ENCODE data around the gene HOXD11.

Gene HOXD11

DNA sequence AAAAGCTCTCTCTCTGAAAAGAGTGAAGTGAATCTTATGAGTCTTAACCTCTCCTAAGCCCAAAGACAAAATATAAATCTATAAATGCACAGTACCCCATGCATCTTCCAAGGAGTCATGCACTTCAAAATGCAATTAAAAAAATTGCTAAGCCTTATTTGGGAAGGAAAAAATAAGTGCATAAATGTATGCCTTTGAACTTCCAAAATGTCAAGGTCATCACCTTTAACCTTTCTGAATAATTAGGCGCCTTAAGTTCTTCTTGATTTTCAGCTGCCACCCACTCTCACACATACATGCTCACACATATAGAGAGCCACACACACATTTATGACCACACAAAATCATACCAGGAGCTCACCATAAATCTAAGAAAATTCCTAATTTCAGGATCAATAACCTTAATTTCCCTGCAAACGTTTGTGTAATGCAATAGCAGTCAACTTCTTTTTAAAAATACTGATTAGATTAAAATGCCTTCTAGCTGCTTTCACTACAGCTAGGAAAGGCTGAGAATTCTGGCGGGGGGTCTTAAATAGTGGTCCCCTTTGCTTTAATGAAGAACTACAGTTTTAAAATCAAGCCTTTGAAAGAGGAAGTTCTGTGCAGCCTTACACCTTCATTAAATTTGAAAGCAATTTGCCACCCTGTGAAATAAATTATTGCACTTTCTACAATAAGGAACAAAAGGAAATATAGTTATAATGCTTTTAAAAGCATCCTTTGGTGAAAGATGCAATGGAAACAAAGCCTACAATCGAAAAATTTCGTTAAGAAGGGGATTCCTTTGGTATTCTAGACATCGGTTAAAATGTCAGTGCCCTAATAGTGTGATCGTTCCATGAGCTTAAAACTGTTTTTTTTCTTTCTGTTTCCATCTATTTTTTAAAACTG is 3.6 kb downstream of the HOXD11 start:
- Histone ChIP-seq H3K4me1 (no peaks in the 10 kb centered on the region), H3K27me3 (ENCODE audit: low read depth) (0 out of 2 replicates have a peak, but pooled peaks cover 2% of the 10 kb centered on the region), H3K9me3 (no peaks in the 10 kb centered on the region), H3K36me3 (replicated peaks) (no peaks in the 10 kb centered on the region), H3K4me3 (no peak overlapping the region)
- no peak for DNase-seq (ENCODE audit: low spot score in 2 of 2)
- in situ Hi-C loops (cut with MboI; ENCODE audit: low sequenced_read_pairs), result no loop called here

DNA sequence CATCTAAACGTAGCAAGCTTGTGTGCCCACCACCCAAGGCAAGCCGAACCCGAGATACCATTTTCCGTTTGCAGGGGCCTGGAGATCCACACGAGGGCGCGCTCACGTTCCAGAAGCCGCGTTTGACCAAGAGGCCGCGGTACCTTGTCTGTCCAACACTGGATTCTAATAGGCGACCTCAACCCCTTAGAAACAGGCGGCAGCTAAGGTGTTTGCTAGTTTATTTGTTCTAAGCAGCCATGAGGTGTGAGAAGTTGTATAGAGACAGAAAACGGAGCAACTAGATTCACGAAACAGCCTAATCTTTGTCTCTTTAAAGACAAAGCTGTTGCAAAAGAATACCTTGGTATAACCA is 4.2 kb downstream of the HOXD11 start:
- Histone ChIP-seq H3K27me3 (ENCODE audit: low read depth) (0 out of 2 replicates have a peak, but pooled peaks cover 2% of the 10 kb centered on the region), H3K9me3 (no peaks in the 10 kb centered on the region), H3K4me3 (no peak overlapping the region), H3K36me3 (replicated peaks) (no peaks in the 10 kb centered on the region), H3K4me1 (no peaks in the 10 kb centered on the region)
- in situ Hi-C loops (cut with MboI; ENCODE audit: low sequenced_read_pairs), result no loop called here
- peak in 1 of 2 experiments; percentile 81 for DNase-seq (ENCODE audit: low spot score in 2 of 2)

DNA sequence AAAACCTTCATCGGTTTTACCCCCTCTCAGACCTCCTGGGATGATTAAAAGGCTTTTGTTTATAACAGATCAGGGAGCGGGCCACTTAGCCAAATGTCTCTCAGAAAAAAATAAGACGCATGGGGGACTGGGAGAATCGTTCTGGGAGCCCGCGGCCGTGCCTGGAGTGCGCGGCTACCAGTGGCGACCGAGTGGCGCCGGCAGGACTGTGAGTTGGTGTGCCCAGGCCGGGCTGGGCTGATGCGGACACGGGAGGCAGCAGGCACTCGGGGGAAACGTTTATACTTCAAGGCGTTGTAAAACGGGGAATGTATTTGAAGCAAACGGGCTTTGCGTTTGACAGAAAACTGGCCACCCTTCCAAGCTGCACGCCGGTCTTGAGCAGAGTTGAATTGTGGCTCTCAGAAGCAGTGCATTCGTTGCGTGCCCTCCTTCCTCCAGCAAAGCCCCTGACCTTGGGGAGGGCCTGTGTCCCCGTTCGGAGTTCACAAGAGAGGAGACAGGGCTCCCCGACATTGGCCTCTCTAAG is 4.8 kb downstream of the HOXD11 start:
- no peak for DNase-seq (ENCODE audit: low spot score in 2 of 2)
- in situ Hi-C loops (cut with MboI; ENCODE audit: low sequenced_read_pairs), result no loop called here
- Histone ChIP-seq H3K4me3 (no peak overlapping the region), H3K4me1 (no peaks in the 10 kb centered on the region), H3K27me3 (ENCODE audit: low read depth) (0 out of 2 replicates have a peak, but pooled peaks cover 2% of the 10 kb centered on the region), H3K36me3 (replicated peaks) (no peaks in the 10 kb centered on the region), H3K9me3 (no peaks in the 10 kb centered on the region)

DNA sequence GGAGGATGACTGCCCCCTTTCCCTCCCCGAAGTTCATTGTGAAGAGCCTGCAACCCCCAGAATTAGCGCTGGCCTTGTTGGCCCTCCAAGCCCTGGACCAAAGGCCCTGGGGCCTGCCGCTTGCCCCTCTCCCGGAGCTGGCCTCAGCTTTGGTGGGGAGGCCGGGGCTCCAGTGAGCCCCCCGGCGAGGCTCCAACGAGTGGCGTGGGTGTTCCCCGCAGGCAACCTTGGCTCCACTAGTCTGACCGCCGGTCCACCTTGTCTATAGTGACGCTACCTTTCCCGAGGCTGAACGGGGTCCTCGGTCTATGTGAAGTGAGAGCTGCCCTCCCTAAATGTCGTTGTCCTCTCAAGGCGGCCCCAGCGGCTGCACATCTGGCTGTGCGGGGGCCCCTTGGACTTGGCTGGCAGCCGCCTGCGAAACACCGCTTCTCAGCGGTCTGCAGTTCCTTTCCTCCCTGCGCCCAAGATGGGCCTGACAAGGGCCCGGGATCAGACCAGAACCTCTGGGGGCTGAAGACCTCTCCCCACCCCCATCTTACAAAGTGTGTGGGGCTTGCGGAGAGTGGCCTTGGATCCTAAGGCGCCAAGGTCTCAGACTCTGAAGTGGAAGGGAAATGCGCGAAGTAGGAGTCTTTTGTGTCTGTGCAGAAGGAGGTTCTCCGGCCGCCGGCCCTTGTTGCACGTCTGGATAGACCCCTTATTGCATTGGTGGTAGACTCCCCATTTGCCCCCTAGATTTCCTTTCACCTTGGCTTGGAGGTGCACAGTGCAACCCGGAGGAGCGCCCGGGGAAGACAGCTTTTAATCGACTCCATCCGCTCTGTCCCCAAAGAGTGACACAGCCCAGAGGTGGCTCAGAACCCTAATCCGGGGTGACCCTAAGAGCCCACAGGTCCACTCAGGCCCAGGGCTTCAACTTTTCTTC is 5.6 kb downstream of the HOXD11 start:
- in situ Hi-C loops (cut with MboI; ENCODE audit: low sequenced_read_pairs), result no loop called here
- H3K36me3 ChIP-seq (replicated peaks), result no peaks in the 10 kb centered on the region
- no peaks in the 10 kb centered on the region for H3K9me3 ChIP-seq
- no peaks in the 10 kb centered on the region for H3K27me3 ChIP-seq (ENCODE audit: low read depth)
- no peak for DNase-seq (ENCODE audit: low spot score in 2 of 2)
- no peak overlapping the region for H3K4me3 ChIP-seq
- H3K4me1 ChIP-seq, result no peaks in the 10 kb centered on the region

DNA sequence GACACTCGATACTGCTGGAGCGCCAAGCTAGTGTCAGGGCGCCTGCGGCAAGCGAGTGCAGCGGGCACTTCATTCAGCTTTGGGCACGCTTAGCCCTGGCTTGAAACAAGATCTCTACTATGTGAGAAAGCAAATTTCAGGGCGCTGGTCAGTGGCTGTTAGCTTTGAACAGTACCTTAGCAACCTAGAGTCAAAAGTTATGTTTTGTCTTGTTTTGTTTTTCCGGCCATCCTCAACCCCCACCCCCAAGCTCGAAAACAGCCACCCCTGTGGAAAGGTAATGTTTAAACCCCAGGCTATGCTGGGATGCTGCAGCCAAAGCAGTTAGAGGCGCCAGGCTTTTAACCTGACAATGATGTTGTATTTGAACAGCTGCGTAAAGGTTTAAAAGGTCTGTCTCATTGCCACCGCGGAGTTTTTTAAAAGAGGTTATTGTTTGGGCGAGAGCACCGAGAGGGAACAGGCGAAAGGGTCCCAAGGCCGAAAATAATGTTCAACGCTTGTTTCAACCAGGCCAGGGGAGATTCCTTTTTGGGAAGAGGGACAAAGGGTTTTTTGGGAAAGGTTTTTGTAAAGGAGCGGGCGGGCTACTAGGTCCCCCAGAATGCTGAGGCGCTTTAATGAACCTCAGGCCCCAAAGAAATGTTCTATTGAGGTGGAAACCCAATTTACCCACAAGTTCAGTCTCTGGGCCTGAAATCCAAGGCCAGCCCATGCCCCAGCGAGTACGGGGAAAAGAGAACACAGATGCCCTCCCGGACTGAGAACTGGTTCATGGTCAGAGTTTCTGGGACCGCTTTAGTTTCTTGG is 7.2 kb downstream of the HOXD11 start:
- Histone ChIP-seq H3K4me1 (no peaks in the 10 kb centered on the region), H3K9me3 (no peaks in the 10 kb centered on the region), H3K36me3 (replicated peaks) (no peaks in the 10 kb centered on the region), H3K4me3 (no peak overlapping the region), H3K27me3 (ENCODE audit: low read depth) (no peaks in the 10 kb centered on the region)
- DNase-seq (ENCODE audit: low spot score in 2 of 2), result no peak
- in situ Hi-C loops (cut with MboI; ENCODE audit: low sequenced_read_pairs), result no loop called here

DNA sequence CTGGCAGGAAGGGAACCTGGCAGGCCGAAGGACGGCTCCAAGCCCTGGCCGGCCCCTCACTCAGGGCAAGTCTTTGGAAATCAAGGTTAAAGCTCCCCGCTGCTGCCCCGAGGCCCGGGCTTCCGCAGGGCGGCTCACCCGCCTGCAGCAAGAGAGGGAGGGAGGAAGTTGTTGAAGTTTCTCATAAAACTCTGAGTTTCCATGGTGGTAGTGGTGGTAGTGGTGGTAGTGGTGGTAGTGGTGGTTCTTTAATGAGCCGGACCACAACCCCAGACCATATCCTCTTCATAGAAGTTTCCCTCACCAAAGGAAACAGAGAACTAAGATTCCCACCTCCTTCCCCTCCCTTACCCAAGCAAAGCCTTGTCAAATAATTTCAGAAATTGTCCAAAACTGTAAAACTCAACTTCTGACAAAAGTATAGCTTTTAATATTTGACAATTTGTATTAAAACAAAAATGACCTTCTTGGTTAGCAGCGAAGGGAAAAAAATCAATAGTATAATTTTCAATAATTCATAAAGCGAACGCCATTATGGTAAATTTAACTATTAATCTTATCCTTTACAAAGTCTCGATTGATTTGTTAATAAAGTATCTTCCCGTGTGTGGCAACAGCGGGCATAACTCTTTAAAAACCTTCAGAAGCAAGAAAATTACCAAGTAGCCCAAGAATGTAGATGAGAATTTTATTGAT is 8.0 kb downstream of the HOXD11 start:
- no peak for DNase-seq (ENCODE audit: low spot score in 2 of 2)
- H3K27me3 ChIP-seq (ENCODE audit: low read depth), result no peaks in the 10 kb centered on the region
- no peaks in the 10 kb centered on the region for H3K36me3 ChIP-seq (replicated peaks)
- no peaks in the 10 kb centered on the region for H3K9me3 ChIP-seq
- H3K4me1 ChIP-seq, result no peaks in the 10 kb centered on the region
- H3K4me3 ChIP-seq, result no peak overlapping the region
- in situ Hi-C loops (cut with MboI; ENCODE audit: low sequenced_read_pairs), result no loop called here

DNA sequence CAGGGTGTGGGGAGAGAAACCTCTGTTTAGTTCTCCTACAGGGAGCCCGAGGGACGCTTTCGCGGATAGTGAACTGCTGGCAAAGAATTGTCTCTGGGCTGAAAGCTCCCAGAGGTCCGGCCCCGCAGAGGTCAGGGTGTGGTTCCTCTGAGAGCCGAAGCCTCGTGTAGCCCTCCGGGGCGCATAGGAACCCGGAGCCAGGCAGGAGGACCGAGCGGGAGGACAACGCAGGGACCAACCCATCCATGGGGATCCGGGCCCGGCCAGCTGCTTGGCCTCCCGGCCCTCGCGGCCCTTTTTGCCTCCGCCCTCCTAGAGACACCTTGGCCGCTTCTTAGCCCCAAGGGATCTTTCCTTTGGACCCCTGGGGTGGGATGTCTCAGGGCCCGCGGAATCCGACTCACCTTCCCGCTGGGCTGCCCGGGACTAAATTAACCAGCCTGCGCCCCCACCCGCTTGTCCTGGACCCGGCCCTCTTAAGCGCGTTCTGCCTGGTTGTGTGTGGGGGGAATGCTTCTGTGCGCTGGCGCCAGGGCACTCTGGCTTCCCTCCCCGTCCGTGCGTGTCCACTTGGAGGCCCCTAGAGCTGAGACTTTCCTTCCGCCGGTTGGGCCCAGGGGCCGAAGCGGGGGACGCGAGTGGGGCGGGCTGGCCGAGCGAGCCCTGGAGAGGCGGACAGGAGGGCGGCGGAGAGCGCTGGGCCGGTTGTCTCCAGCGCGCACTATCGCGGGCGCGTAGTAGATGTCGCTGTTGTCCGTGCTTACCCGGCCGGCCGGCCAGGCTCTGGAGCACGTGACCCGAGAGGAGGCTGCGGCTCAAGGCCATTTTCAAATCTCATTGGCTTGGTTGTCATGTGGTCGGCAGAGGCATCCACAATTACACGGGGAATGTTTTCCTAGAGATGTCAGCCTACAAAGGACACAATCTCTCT is 9.1 kb downstream of the HOXD11 start, which contains the start of gene HOXD10:
Gene HOXD10, plus strand, starts transcription at position 896 of the 931 bp plus-strand sequence. CDS start 56 bp downstream, outside the sequence.
- H3K4me1 ChIP-seq, result no peaks in the 10 kb centered on the region
- no peak for DNase-seq (ENCODE audit: low spot score in 2 of 2)
- no peak within 1 kb of the TSS for H3K4me3 ChIP-seq
- H3K9me3 ChIP-seq, result no peaks in the 10 kb centered on the region
- H3K27me3 ChIP-seq (ENCODE audit: low read depth), result no peaks in the 10 kb centered on the region
- H3K36me3 ChIP-seq (replicated peaks), result no peaks in the 10 kb centered on the region
- in situ Hi-C loops (cut with MboI; ENCODE audit: low sequenced_read_pairs), result no loop called here

DNA sequence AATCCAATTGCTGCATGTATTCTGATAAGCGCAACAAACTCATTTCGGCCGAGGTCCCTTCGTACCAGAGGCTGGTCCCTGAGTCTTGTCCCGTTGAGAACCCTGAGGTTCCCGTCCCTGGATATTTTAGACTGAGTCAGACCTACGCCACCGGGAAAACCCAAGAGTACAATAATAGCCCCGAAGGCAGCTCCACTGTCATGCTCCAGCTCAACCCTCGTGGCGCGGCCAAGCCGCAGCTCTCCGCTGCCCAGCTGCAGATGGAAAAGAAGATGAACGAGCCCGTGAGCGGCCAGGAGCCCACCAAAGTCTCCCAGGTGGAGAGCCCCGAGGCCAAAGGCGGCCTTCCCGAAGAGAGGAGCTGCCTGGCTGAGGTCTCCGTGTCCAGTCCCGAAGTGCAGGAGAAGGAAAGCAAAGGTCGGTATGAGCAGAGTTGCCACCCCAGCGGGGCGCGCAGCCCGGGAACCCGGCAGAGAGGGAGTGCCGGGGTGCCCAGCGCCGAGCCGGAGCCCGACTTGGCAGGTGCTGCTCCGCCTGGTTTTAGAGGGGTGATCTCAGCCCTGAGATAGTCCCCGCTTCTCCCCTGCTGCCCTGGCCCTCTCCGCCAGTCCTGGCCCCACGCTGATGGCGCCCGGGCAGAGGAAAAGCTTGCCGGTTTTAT is 10.2 kb downstream of the HOXD11 start:
- Histone ChIP-seq H3K27me3 (ENCODE audit: low read depth) (no peaks in the 10 kb centered on the region), H3K4me3 (no peak overlapping the region), H3K9me3 (no peaks in the 10 kb centered on the region), H3K4me1 (no peaks in the 10 kb centered on the region), H3K36me3 (replicated peaks) (no peaks in the 10 kb centered on the region)
- no peak for DNase-seq (ENCODE audit: low spot score in 2 of 2)
- in situ Hi-C loops (cut with MboI; ENCODE audit: low sequenced_read_pairs), result no loop called here

DNA sequence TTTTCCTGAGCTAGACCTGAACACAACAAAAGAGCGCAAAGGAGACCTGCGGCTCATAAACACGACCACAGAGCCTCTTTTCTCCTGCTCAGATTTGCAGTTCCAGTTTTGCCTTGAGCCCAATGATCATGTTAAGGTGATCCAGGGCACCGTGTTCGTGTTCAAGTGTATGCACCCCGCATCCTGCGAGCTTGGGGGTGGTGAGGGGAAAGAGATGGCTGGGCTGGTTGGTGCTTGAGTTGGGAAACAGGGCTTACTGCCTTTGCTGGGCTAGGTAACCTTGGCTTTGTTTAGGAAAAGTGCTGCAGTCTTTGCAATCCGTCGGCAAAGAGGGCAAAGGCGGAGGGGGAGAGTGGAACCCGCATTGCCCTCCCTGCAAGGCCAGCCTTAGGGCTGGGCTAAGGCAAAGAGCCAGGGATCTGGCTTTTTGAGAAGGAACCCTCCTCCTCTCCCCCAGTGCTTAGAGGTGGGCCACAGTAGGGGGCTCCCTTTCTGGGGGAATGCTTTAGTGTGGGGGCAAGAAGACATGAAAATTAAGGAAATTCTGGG is 10.8 kb downstream of the HOXD11 start:
- DNase-seq (ENCODE audit: low spot score in 2 of 2), result no peak
- Histone ChIP-seq H3K4me3 (no peak overlapping the region), H3K4me1 (no peaks in the 10 kb centered on the region), H3K36me3 (replicated peaks) (no peaks in the 10 kb centered on the region), H3K9me3 (no peaks in the 10 kb centered on the region), H3K27me3 (ENCODE audit: low read depth) (no peaks in the 10 kb centered on the region)
- in situ Hi-C loops (cut with MboI; ENCODE audit: low sequenced_read_pairs), result no loop called here

DNA sequence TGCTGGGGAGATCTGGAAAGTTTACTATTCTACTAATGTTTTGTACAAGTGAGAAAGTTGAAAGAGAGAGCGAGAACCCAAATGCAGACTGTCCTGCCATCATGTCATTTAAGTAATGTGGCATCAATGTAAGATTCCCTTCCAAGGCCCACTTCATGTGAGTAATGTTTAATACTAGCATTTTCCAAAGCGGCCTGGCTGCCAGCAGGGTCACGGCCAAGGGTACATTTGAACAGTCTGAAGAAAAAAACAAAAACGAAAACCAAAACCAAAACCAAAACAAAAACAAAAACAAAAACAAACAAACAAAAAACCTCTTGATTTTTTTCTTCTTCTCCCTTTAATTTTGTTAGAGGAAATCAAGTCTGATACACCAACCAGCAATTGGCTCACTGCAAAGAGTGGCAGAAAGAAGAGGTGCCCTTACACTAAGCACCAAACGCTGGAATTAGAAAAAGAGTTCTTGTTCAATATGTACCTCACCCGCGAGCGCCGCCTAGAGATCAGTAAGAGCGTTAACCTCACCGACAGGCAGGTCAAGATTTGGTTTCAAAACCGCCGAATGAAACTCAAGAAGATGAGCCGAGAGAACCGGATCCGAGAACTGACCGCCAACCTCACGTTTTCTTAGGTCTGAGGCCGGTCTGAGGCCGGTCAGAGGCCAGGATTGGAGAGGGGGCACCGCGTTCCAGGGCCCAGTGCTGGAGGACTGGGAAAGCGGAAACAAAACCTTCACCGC is 11.7 kb downstream of the HOXD11 start:
- peak in 1 of 2 experiments; percentile 75 for DNase-seq (ENCODE audit: low spot score in 2 of 2)
- Histone ChIP-seq H3K4me1 (no peaks in the 10 kb centered on the region), H3K9me3 (no peaks in the 10 kb centered on the region), H3K27me3 (ENCODE audit: low read depth) (peaks cover 6% of the 10 kb centered on the region; the same call in 1 of the 2 replicates), H3K36me3 (replicated peaks) (no peaks in the 10 kb centered on the region), H3K4me3 (peak overlapping the region; percentile 13; the same call in 1 of the 2 replicates)
- in situ Hi-C loops (cut with MboI; ENCODE audit: low sequenced_read_pairs), result no loop called here

Data from HAP-1 (cell line).